Calu3 (cell line): Measurements from ENCODE around the gene ZBTB32. TPM values are rescaled to one million over a fixed set of nuclear protein-coding genes. Genes with fewer than 3 reads are reported as not detected.
A peak's percentile ranks its signal among the peaks of the same experiment; 100 is the strongest.

Source experiments
- BruUV-seq: library from RNA; stranded (reverse); fragments of 400-500 nt; replicated peaks from 2 replicates; lab custom pipeline; 2021; lab: Mats Ljungman, UMichigan
- CTCF ChIA-PET: fragments of 300-600 bp; sonication (Branson Sonifier 250); formaldehyde crosslinking; loops from one replicate; lab custom pipeline; 2022; ENCODE audit warnings: antibody characterized with exemption; lab: Charles Lee
- DNase-seq: peaks from one replicate; pipeline ENCODE4 v3.0.0; 2022
- H3K27ac Mint-ChIP-seq: one replicate; pipeline ENCODE4 v1.8.0; 2022; ENCODE audit warnings: mixed read lengths; ENCODE audit not compliant: unreplicated experiment
- H3K27me3 Mint-ChIP-seq: one replicate; pipeline ENCODE4 v1.8.0; 2022; ENCODE audit warnings: mixed read lengths; ENCODE audit not compliant: unreplicated experiment
- H3K36me3 Mint-ChIP-seq: one replicate; pipeline ENCODE4 v1.8.0; 2022; ENCODE audit warnings: mild to moderate bottlenecking, moderate library complexity, mixed read lengths; ENCODE audit not compliant: insufficient read depth, unreplicated experiment
- H3K4me1 Mint-ChIP-seq: one replicate; pipeline ENCODE4 v1.8.0; 2022; ENCODE audit warnings: mild to moderate bottlenecking, low read depth, mixed read lengths; ENCODE audit not compliant: unreplicated experiment
- H3K4me3 Mint-ChIP-seq: one replicate; pipeline ENCODE4 v1.8.0; 2022; ENCODE audit warnings: mild to moderate bottlenecking, low read depth, moderate library complexity, mixed read lengths; ENCODE audit not compliant: unreplicated experiment
- H3K9me3 Mint-ChIP-seq: one replicate; pipeline ENCODE4 v1.8.0; 2022; ENCODE audit warnings: low read depth, mixed read lengths; ENCODE audit not compliant: unreplicated experiment
- intact Hi-C: fragments of 100-400 bp; cut with micrococcal nuclease; formaldehyde crosslinking; loops from one replicate; pipeline ENCODE4 v1.10.0; 2022; ENCODE audit not compliant: unreplicated experiment
- total RNA-seq: library from RNA; stranded (reverse); gene quantifications from 2 replicates; pipeline ENCODE4 v1.2.3, GENCODE V29; 2022
- TF ChIP-seq, protein P1 (sequence below): fragments of 200-600 bp; IDR thresholded peaks from one replicate; pipeline ENCODE4 v1.8.0; 2022; ENCODE audit warnings: antibody characterized with exemption; ENCODE audit not compliant: unreplicated experiment

Gene ZBTB32
- total RNA-seq, 1 experiment from 2014 or later = not detected

DNA sequence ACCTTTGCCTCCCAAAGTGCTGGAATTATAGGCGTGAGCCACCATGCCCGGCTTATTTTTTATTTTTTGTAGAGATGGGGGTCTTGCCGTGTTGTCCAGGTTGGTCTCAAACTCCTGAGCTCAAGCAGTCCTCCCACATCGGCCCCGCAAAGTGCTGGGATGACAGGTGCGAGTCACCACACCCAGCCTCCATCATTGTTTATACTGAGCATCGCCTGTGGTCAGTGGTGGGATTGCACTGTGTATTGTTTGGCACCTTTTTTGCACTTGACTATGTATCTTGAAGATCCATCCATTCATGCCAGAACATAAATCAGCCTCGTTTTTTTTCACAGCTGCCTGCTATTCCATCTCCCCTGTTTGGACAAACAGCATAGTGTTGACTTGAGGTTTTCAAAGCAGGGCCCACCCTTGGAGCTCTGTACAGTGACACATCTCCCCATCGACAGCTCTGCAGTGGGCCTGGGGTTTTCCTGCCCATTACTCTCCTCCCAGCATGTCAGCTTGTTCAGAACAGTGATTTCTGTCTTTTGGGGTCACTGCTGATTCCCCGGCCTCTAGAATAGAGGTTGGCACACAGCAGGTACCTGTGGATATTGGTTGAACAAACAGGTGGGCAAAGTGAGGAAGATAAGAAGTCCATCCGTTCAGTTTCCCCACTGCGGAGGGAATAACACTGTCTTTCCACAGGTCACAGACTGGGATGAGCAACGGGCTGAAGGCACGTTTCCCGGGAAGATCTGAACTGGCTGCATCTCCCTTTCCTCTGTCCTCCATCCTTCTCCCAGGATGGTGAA, 46.3 kb upstream of the ZBTB32 start:
- BruUV-seq = no TSS peak

DNA sequence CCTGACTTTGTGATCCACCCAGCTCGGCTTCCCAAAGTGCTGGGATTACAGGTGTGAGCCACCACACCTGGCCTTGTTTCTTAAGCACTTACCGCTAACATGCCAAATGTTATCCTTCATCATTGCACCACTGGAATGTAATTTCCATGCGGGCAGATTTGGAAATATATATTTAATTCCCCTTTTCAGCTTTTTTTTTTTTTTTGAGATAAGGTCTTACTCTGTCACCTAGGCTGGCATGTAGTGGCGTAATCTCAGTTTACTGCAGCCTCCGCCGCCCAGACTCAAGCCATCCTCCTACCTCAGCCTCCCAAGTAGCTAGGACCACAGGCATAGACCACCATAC, 42.4 kb upstream of the ZBTB32 start:
- Mint-ChIP-seq H3K4me3 (no peak overlapping the region), H3K9me3 (no peaks in the 10 kb centered on the region), H3K4me1 (no peaks in the 10 kb centered on the region), H3K27me3 (peaks cover 14% of the 10 kb centered on the region), H3K36me3 (peaks cover 37% of the 10 kb centered on the region), H3K27ac (no peak overlapping the region)
- DNase-seq = no peak
- no TSS peak for BruUV-seq
- TF ChIP-seq, protein P1, sequence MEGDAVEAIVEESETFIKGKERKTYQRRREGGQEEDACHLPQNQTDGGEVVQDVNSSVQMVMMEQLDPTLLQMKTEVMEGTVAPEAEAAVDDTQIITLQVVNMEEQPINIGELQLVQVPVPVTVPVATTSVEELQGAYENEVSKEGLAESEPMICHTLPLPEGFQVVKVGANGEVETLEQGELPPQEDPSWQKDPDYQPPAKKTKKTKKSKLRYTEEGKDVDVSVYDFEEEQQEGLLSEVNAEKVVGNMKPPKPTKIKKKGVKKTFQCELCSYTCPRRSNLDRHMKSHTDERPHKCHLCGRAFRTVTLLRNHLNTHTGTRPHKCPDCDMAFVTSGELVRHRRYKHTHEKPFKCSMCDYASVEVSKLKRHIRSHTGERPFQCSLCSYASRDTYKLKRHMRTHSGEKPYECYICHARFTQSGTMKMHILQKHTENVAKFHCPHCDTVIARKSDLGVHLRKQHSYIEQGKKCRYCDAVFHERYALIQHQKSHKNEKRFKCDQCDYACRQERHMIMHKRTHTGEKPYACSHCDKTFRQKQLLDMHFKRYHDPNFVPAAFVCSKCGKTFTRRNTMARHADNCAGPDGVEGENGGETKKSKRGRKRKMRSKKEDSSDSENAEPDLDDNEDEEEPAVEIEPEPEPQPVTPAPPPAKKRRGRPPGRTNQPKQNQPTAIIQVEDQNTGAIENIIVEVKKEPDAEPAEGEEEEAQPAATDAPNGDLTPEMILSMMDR = no peak
- intact Hi-C loops = no loop called here
- CTCF ChIA-PET = interaction anchor here (0.7 to 1.2 kb wide), 2 partner anchors 30 to 113 kb away, joined by 3 read pairs; no protein-coding TSS in a partner anchor

More for the DNA sequence above, 46.3 kb upstream of the ZBTB32 start:
- no peaks in the 10 kb centered on the region for H3K27me3 Mint-ChIP-seq
- TF ChIP-seq, protein P1 = peak; percentile 41
- intact Hi-C loops = no loop called here
- no peak overlapping the region for H3K4me3 Mint-ChIP-seq
- H3K9me3 Mint-ChIP-seq = no peaks in the 10 kb centered on the region
- DNase-seq = no peak
- CTCF ChIA-PET = no interaction called here
- H3K4me1 Mint-ChIP-seq = no peaks in the 10 kb centered on the region
- H3K27ac Mint-ChIP-seq = no peak overlapping the region
- H3K36me3 Mint-ChIP-seq = peaks cover 67% of the 10 kb centered on the region

DNA sequence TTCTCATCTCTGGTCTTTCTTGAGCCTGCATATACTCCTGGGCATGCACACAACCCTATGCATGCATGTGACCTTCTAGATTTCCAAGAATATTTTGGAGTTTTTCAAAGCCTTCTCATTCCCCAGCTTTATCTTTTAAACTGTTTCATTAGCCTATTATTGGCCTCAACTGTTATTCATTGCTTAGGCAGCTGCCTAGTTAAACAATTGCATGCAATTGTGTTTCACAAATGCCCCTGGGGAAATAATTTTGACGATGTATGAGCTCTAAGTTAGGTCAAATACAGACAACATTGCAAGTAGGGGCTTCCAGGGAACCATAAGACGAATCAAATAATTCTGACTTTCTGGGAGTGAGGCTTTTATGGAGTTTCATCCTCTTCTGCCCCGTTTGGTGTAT, 40.4 kb upstream of the ZBTB32 start:
- no peak overlapping the region for H3K4me3 Mint-ChIP-seq
- intact Hi-C loops = no loop called here
- TF ChIP-seq, protein P1 = no peak
- no peak for DNase-seq
- H3K36me3 Mint-ChIP-seq = peaks cover 21% of the 10 kb centered on the region
- no peak overlapping the region for H3K27ac Mint-ChIP-seq
- H3K9me3 Mint-ChIP-seq = no peaks in the 10 kb centered on the region
- H3K27me3 Mint-ChIP-seq = peaks cover 30% of the 10 kb centered on the region
- H3K4me1 Mint-ChIP-seq = no peaks in the 10 kb centered on the region
- BruUV-seq = no TSS peak
- CTCF ChIA-PET = no interaction called here

DNA sequence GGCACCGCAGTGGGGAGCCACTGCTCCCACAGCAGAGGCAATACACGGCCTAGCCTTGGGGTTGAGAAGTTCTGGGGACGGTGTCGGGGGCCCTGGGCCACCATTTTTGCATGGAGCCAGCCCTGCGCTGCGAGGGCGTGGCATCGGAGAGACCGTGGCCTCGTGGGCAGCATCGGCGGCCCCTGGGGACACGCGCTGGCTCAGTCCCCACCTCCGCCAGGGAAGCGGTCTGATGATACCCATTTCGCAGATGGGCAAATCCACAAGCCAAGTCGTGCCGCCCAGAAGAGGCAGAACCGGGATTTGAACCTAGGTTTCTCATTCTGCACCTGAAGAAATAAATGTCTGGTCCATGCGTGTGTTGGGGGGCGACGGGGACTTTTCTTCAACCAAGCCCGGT, 39.2 kb upstream of the ZBTB32 start:
- intact Hi-C loops = no loop called here
- DNase-seq = no peak
- Mint-ChIP-seq H3K27ac (no peak overlapping the region), H3K9me3 (no peaks in the 10 kb centered on the region), H3K27me3 (peaks cover 42% of the 10 kb centered on the region), H3K36me3 (peaks cover 13% of the 10 kb centered on the region), H3K4me3 (no peak overlapping the region), H3K4me1 (peaks cover 8% of the 10 kb centered on the region)
- CTCF ChIA-PET = no interaction called here
- no TSS peak for BruUV-seq
- TF ChIP-seq, protein P1 = no peak
